ENCODE measurements around the gene TNS3.

GRCh38 chr7:47503281-47503680 is 78.6 kb downstream of the TNS3 start:
- TF ChIP-seq, protein P1, sequence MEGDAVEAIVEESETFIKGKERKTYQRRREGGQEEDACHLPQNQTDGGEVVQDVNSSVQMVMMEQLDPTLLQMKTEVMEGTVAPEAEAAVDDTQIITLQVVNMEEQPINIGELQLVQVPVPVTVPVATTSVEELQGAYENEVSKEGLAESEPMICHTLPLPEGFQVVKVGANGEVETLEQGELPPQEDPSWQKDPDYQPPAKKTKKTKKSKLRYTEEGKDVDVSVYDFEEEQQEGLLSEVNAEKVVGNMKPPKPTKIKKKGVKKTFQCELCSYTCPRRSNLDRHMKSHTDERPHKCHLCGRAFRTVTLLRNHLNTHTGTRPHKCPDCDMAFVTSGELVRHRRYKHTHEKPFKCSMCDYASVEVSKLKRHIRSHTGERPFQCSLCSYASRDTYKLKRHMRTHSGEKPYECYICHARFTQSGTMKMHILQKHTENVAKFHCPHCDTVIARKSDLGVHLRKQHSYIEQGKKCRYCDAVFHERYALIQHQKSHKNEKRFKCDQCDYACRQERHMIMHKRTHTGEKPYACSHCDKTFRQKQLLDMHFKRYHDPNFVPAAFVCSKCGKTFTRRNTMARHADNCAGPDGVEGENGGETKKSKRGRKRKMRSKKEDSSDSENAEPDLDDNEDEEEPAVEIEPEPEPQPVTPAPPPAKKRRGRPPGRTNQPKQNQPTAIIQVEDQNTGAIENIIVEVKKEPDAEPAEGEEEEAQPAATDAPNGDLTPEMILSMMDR (IDR thresholded peaks at IDR 0.05; ENCODE audit: insufficient read depth, low read depth, low read length): no peak
- no peak for TF ChIP-seq EZH2 (IDR thresholded peaks at IDR 0.05; ENCODE audit: insufficient read depth, low read length)
